Mammary epithelial cell (primary cell): Measurements from ENCODE around the gene BEND6.

Source experiments
- CTCF ChIP-seq, 2 donors: IDR thresholded peaks in 1 of 2; conservative IDR thresholded peaks in 1 of 2; 2 replicates each; pipeline ENCODE4 v1.5.1; 2011 to 2012; ENCODE audit warnings: inconsistent platforms in 2 of 2, low read length in 2 of 2, mild to moderate bottlenecking in 2 of 2, control low read depth in 1 of 2, low read depth in 1 of 2; ENCODE audit not compliant: insufficient read depth in 1 of 2; ENCODE audit errors: extremely low read depth in 1 of 2
- EZH2 ChIP-seq: IDR thresholded peaks from 2 replicates; pipeline ENCODE4 v1.6.1; 2012; ENCODE audit warnings: low read length, inconsistent platforms, borderline replicate concordance

DNA sequence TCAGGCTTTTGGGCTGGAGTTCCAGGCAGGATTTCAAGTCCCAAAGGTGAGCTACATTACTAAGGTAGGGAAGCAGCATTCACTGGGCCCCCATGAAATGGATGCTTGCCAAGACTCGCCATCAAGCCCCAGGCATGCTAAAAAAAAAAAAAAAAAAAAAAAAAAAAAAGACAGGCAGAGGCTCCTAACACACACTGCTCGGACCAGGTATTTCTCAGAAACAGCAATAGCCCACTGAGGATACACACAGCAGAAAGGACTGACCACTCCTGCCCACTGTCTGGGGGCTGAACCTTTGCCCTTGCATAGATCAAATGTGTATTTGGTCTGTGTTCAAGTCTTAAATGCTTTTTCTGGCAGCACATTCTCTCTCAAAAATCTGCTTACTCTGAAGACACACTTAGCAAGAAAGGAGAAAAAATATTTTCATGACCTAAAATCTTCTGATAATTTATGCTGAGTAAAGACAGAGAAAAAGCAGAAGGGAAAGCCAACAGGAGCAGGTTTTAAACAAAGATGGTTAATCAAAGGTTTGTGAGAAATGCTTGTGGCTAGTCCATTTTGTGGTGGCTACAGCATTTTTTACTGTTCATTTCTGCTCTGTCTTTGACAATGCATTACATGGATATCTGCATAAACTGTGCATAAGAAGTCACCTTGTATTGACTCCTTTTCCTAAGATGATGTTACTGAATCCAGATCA, 37.9 kb upstream of the BEND6 start:
- TF ChIP-seq CTCF (conservative IDR thresholded peaks at IDR 0.05 in 1 of 2, IDR thresholded peaks at IDR 0.05 in 1 of 2; ENCODE audit: extremely low read depth in 1 of 2, insufficient read depth in 1 of 2, low read depth in 1 of 2, low read length in 2 of 2) = no peak
- no peak for TF ChIP-seq EZH2
